Spleen (tissue), 7 donors: ENCODE measurements around the gene FA2H.

ENCODE experiments used
- CTCF ChIP-seq, 11 experiments: fragments of 200-600 bp in 7 of 11; fragments of 450-650 bp in 4 of 11; sonication (generic) in 4 of 11; IDR thresholded peaks in 8 of 11; conservative IDR thresholded peaks in 3 of 11; 1 replicate in 7 of 11; 2 replicates in 4 of 11; pipeline versions ENCODE4 v1.4.0 to v1.8.0; 2016 to 2021; ENCODE audit warnings: antibody characterized with exemption in 11 of 11, inconsistent platforms in 4 of 11, mild to moderate bottlenecking in 1 of 11
- POLR2A ChIP-seq, 3 donors: fragments of 450-650 bp; IDR thresholded peaks; one replicate each; pipeline ENCODE4 v1.5.1; 2017; ENCODE audit warnings: antibody characterized with exemption in 3 of 3, mild to moderate bottlenecking in 1 of 3
- POLR2AphosphoS5 ChIP-seq, 3 donors: sonication (generic); formaldehyde crosslinking; IDR thresholded peaks; one replicate each; pipeline ENCODE4 v1.5.1; 2017; ENCODE audit warnings: antibody characterized with exemption in 3 of 3
- donor health status: DM: no; HTN: no; CAD: no; lungs with moderate emphysema.
- donor health status: DM: no; HTN: no; CAD: no.
- donor health status: DM: no; HTN: no; CAD: no.

GRCh38 chr16:74766729-74767128, 7.9 kb downstream of the FA2H start:
- no peak for TF ChIP-seq CTCF (IDR thresholded peaks at IDR 0.05 in 8 of 11, conservative IDR thresholded peaks at IDR 0.05 in 3 of 11)
- no peak for TF ChIP-seq POLR2A (IDR thresholded peaks at IDR 0.05)
- TF ChIP-seq POLR2AphosphoS5 (IDR thresholded peaks at IDR 0.05): no peak
